Measurements from ENCODE around the gene RUNX2.
A peak's percentile ranks its signal among the peaks of the same experiment; 100 is the strongest.

RUNX2 gene

GRCh38 chr6:45441851-45442453 is 113.8 kb downstream of the RUNX2 start:
- no peak for TF ChIP-seq ZFX (IDR thresholded peaks at IDR 0.05)
- TF ChIP-seq CTCF (conservative IDR thresholded peaks at IDR 0.05): no peak
- no peak overlapping the region for H3K27ac ChIP-seq

GRCh38 chr6:45442716-45443115 is 114.6 kb downstream of the RUNX2 start:
- H3K27ac ChIP-seq: no peak overlapping the region
- TF ChIP-seq ZFX (IDR thresholded peaks at IDR 0.05) (no peak), CTCF (conservative IDR thresholded peaks at IDR 0.05) (no peak)

DNA sequence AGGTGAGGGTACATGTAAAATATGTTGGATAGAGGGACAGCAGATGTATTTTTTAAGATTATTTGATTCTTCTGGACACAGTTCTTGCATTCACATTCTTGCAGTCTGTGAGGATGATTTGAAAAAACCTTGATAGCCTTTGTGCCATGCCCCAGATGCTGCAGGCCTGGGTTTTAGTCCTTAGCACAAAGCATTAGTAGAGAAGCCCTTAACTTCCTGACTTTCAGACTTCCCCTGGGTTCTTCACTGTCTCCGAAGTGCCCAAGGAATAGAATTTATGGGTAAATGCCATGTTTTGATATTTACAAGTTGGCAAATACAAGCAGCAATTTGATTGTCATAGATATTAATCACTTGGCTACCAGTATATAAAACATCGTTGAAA is 117.2 kb downstream of the RUNX2 start:
- TF ChIP-seq CTCF (conservative IDR thresholded peaks at IDR 0.05) (no peak), ZFX (IDR thresholded peaks at IDR 0.05) (no peak)
- H3K27ac ChIP-seq: peak overlapping the region; percentile 9

GRCh38 chr6:45445749-45446549 is 117.8 kb downstream of the RUNX2 start:
- H3K27ac ChIP-seq: peak overlapping the region; percentile 9; the same call in 1 of the 2 replicates
- TF ChIP-seq CTCF (conservative IDR thresholded peaks at IDR 0.05): no peak
- no peak for TF ChIP-seq ZFX (IDR thresholded peaks at IDR 0.05)

- no peak overlapping the region for H3K27ac ChIP-seq
Observed at GRCh38 chr6:45447005-45447404, 118.9 kb downstream of the RUNX2 start.

GRCh38 chr6:45447716-45448115 is 119.6 kb downstream of the RUNX2 start:
- TF ChIP-seq CTCF (conservative IDR thresholded peaks at IDR 0.05): no peak
- TF ChIP-seq ZFX (IDR thresholded peaks at IDR 0.05): no peak
- no peak overlapping the region for H3K27ac ChIP-seq

More at GRCh38 chr6:45447005-45447404, 118.9 kb downstream of the RUNX2 start:
- TF ChIP-seq ZFX (IDR thresholded peaks at IDR 0.05) (no peak), CTCF (conservative IDR thresholded peaks at IDR 0.05) (no peak)

All from C4-2B (cell line).